ENCODE measurements around the gene CUL9.

The CUL9 gene

DNA sequence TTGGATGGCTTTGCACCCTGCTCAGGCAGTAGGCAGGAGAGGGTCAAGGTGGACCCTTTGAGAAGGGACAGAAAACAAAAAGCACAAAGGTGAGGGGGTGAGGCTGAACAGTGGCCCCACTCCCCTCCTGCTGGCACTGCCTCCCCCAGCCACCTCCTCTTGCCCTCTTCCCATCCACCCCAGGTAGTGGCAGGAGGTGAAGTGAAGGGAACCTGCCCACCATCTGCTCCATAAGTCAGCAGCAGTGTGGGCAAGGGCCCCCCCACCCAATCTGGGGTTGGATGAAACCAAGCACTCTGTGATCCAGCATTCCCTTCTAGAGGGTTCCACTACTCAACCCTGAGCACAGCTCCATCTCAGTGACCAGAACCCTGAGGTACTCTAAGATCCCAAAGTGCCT, 89.9 kb downstream of the CUL9 start:
- Histone ChIP-seq H3K9ac (ENCODE audit: low read depth, low read length) (no peak overlapping the region), H2AFZ (ENCODE audit: low read depth, low read length) (no peak overlapping the region), H3K4me3 (ENCODE audit: low read depth in 1 of 2, low read length in 2 of 2) (no peak overlapping the region), H3K79me2 (ENCODE audit: insufficient read depth, low read length) (no peaks in the 10 kb centered on the region), H4K20me1 (ENCODE audit: insufficient read depth, low read length) (peaks cover 4% of the 10 kb centered on the region; the same call in 1 of the 2 replicates), H3K27ac (ENCODE audit: low read length) (no peak overlapping the region), H3K4me1 (ENCODE audit: insufficient read depth, low read length) (peaks cover 14% of the 10 kb centered on the region), H3K9me3 (ENCODE audit: insufficient read depth, low read length, severe bottlenecking) (no peaks in the 10 kb centered on the region), H3K4me2 (ENCODE audit: insufficient read depth, low read length) (no peak overlapping the region), H3K27me3 (ENCODE audit: insufficient read depth, low read length, poor library complexity) (peaks cover 37% of the 10 kb centered on the region), H3K36me3 (ENCODE audit: insufficient read depth, low read length) (no peaks in the 10 kb centered on the region)
- no peak for DNase-seq
- no peak for ATAC-seq (ENCODE audit: insufficient read depth, low read depth)
- TF ChIP-seq, protein P1, sequence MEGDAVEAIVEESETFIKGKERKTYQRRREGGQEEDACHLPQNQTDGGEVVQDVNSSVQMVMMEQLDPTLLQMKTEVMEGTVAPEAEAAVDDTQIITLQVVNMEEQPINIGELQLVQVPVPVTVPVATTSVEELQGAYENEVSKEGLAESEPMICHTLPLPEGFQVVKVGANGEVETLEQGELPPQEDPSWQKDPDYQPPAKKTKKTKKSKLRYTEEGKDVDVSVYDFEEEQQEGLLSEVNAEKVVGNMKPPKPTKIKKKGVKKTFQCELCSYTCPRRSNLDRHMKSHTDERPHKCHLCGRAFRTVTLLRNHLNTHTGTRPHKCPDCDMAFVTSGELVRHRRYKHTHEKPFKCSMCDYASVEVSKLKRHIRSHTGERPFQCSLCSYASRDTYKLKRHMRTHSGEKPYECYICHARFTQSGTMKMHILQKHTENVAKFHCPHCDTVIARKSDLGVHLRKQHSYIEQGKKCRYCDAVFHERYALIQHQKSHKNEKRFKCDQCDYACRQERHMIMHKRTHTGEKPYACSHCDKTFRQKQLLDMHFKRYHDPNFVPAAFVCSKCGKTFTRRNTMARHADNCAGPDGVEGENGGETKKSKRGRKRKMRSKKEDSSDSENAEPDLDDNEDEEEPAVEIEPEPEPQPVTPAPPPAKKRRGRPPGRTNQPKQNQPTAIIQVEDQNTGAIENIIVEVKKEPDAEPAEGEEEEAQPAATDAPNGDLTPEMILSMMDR (IDR thresholded peaks at IDR 0.05; ENCODE audit: borderline replicate concordance, extremely low read depth, low read length, poor library complexity, severe bottlenecking): no peak
- TF ChIP-seq EZH2 (IDR thresholded peaks at IDR 0.05; ENCODE audit: borderline replicate concordance, low read depth, low read length, severe bottlenecking): no peak

DNA sequence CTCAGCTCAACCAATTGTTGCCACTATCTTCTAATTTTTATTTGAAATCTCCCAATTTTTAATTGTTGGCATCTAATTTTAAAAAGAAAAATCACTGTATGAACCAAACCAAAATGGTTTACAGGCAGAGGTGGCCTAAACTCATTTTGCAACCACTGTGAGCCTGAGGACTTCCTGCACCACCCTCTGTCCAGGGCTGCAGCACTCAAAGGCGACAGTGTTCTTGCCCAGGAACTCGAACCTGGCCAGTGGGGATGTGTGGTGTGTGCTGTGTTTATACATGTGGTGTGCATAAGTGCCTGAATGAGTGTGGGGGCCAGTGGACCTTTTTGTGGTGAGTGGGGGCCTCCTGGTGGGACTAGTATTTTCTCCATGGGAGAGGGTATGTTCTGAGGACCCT, 91.7 kb downstream of the CUL9 start:
- Histone ChIP-seq H3K4me2 (ENCODE audit: insufficient read depth, low read length) (no peak overlapping the region), H3K79me2 (ENCODE audit: insufficient read depth, low read length) (no peaks in the 10 kb centered on the region), H3K9ac (ENCODE audit: low read depth, low read length) (no peak overlapping the region), H3K4me3 (ENCODE audit: low read depth in 1 of 2, low read length in 2 of 2) (no peak overlapping the region), H2AFZ (ENCODE audit: low read depth, low read length) (no peak overlapping the region), H4K20me1 (ENCODE audit: insufficient read depth, low read length) (peaks cover 4% of the 10 kb centered on the region; the same call in 1 of the 2 replicates), H3K27me3 (ENCODE audit: insufficient read depth, low read length, poor library complexity) (peaks cover 24% of the 10 kb centered on the region), H3K9me3 (ENCODE audit: insufficient read depth, low read length, severe bottlenecking) (no peaks in the 10 kb centered on the region), H3K27ac (ENCODE audit: low read length) (no peak overlapping the region), H3K36me3 (ENCODE audit: insufficient read depth, low read length) (no peaks in the 10 kb centered on the region), H3K4me1 (ENCODE audit: insufficient read depth, low read length) (peaks cover 14% of the 10 kb centered on the region)
- no peak for DNase-seq
- ATAC-seq (ENCODE audit: insufficient read depth, low read depth): no peak
- TF ChIP-seq EZH2 (IDR thresholded peaks at IDR 0.05; ENCODE audit: borderline replicate concordance, low read depth, low read length, severe bottlenecking): no peak
- TF ChIP-seq, protein P1 (IDR thresholded peaks at IDR 0.05; ENCODE audit: borderline replicate concordance, extremely low read depth, low read length, poor library complexity, severe bottlenecking): no peak
